HG02798 (cell line): ENCODE measurements around the gene URGCP.
A peak's percentile ranks its signal among the peaks of the same experiment; 100 is the strongest.

Source experiments
- ATAC-seq: cut with Tn5 transposase; IDR thresholded peaks from one replicate; pipeline ENCODE4 v1.9.1; 2021; ENCODE audit warnings: mild to moderate bottlenecking; ENCODE audit not compliant: unreplicated experiment, poor library complexity

Gene URGCP

GRCh38 chr7:43876976-43877745 is 29.2 kb downstream of the URGCP start:
- ATAC-seq = no peak

GRCh38 chr7:43876241-43876640 is 30.2 kb downstream of the URGCP start:
- no peak for ATAC-seq

- ATAC-seq = no peak
Measured at GRCh38 chr7:43873300-43873699, 33.1 kb downstream of the URGCP start.

GRCh38 chr7:43872406-43873110 is 33.8 kb downstream of the URGCP start:
- ATAC-seq = no peak

- ATAC-seq = no peak
Measured at GRCh38 chr7:43871064-43871463, 35.3 kb downstream of the URGCP start.

GRCh38 chr7:43870316-43870715 is 36.1 kb downstream of the URGCP start:
- no peak for ATAC-seq

GRCh38 chr7:43869867-43870240 is 36.5 kb downstream of the URGCP start:
- no peak for ATAC-seq

- ATAC-seq = peak; percentile 91
Measured at GRCh38 chr7:43869006-43869866, 37.2 kb downstream of the URGCP start, which contains the start of gene MRPS24. Gene MRPS24, minus strand, starts transcription at chr7:43869517. Its CDS starts 22 bp downstream, at chr7:43869495.

- no peak for ATAC-seq
Measured at GRCh38 chr7:43868681-43869005, 37.8 kb downstream of the URGCP start.

GRCh38 chr7:43868181-43868580 is 38.2 kb downstream of the URGCP start:
- ATAC-seq = no peak

GRCh38 chr7:43865277-43865676 is 41.1 kb downstream of the URGCP start:
- no peak for ATAC-seq

- no peak for ATAC-seq
Measured at GRCh38 chr7:43864126-43864525, 42.3 kb downstream of the URGCP start.

- ATAC-seq = no peak
Measured at GRCh38 chr7:43856996-43857395, 49.4 kb downstream of the URGCP start.

GRCh38 chr7:43856316-43856715 is 50.1 kb downstream of the URGCP start:
- no peak for ATAC-seq

- ATAC-seq = no peak
Measured at GRCh38 chr7:43855176-43855575, 51.2 kb downstream of the URGCP start.

- no peak for ATAC-seq
Measured at GRCh38 chr7:43851805-43852204, 54.6 kb downstream of the URGCP start.

GRCh38 chr7:43850348-43851116 is 55.9 kb downstream of the URGCP start:
- peak; percentile 54 for ATAC-seq

- ATAC-seq = no peak
Measured at GRCh38 chr7:43849047-43849446, 57.3 kb downstream of the URGCP start.

GRCh38 chr7:43847496-43847895 is 58.9 kb downstream of the URGCP start:
- no peak for ATAC-seq

- ATAC-seq = no peak
Measured at GRCh38 chr7:43844662-43845061, 61.7 kb downstream of the URGCP start.
